ENCODE data around the gene FNDC3B. TPM values are rescaled to one million over a fixed set of nuclear protein-coding genes. Genes with fewer than 3 reads are reported as not detected.

Gene FNDC3B
- total and polyA plus RNA-seq, 7 donors = 16.2 to 93.9 (median 50.3) TPM

DNA sequence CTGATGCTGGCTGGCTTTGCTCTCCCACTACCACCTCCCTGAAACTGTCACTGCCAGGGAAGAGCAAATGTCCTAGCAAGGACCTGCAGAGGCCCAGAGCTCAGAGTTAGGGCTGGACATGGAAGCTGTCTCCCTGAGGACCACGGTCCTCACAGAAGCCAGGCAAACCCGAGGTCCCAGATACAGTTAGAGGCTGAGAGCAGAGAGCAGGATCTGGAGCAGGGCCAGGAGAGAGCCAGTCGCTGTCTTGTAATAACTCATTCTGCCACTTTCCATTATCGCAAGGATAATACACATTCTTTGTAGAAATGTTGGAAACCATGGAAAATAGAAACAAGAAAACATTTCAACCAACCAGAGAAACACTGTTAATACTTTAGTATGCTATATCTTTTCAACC, 398.8 kb downstream of the FNDC3B start:
- Histone ChIP-seq H3K36me3 (no peaks in the 10 kb centered on the region), H3K9me3 (no peaks in the 10 kb centered on the region), H3K27ac (no peak overlapping the region), H3K27me3 (no peaks in the 10 kb centered on the region), H3K4me1 (no peaks in the 10 kb centered on the region), H3K4me3 (no peak overlapping the region)
- TF ChIP-seq POLR2A (IDR thresholded peaks at IDR 0.05) = no peak
- TF ChIP-seq, protein P1, sequence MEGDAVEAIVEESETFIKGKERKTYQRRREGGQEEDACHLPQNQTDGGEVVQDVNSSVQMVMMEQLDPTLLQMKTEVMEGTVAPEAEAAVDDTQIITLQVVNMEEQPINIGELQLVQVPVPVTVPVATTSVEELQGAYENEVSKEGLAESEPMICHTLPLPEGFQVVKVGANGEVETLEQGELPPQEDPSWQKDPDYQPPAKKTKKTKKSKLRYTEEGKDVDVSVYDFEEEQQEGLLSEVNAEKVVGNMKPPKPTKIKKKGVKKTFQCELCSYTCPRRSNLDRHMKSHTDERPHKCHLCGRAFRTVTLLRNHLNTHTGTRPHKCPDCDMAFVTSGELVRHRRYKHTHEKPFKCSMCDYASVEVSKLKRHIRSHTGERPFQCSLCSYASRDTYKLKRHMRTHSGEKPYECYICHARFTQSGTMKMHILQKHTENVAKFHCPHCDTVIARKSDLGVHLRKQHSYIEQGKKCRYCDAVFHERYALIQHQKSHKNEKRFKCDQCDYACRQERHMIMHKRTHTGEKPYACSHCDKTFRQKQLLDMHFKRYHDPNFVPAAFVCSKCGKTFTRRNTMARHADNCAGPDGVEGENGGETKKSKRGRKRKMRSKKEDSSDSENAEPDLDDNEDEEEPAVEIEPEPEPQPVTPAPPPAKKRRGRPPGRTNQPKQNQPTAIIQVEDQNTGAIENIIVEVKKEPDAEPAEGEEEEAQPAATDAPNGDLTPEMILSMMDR (IDR thresholded peaks at IDR 0.05) = no peak
- 23 to 58% methylated on average over 4 of the region's 4 CpGs for WGBS, 2 donors
- intact Hi-C loops (cut with DNase I) = no loop called here
- DNase-seq = no peak

DNA sequence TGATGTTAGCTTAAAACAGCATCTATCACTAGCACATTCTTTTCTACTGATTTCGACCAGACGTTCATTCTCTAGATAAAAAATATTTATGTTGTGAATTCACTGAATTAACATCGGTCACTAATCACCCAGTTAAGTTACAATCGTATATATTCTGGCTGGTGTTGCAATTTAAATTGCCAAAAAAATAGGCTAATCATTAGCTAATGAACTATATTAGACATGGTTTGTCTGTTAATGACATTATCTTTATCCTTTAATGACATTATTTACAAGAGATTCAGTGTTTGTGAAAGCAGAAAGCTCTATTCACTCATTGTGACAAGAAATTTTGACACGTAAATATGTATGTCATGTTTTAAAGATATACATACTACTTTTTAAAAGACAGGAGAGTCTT, 402.2 kb downstream of the FNDC3B start:
- 83% methylated on average over 5 of the region's 5 CpGs for WGBS, 2 donors
- intact Hi-C loops (cut with DNase I) = no loop called here
- TF ChIP-seq EP300 (IDR thresholded peaks at IDR 0.05) (no peak), POLR2AphosphoS5 (IDR thresholded peaks at IDR 0.05) (no peak)
- TF ChIP-seq, protein P1 (IDR thresholded peaks at IDR 0.05) = no peak
- DNase-seq = no peak
- H3K27ac ChIP-seq = no peak overlapping the region
- H3K9me3 ChIP-seq = no peaks in the 10 kb centered on the region
- H3K36me3 ChIP-seq = no peaks in the 10 kb centered on the region
- no peaks in the 10 kb centered on the region for H3K4me1 ChIP-seq
- no peak overlapping the region for H3K4me3 ChIP-seq
- H3K27me3 ChIP-seq = peaks cover 0 to 11% (median 2%) of the 10 kb centered on the region in 3 donors

DNA sequence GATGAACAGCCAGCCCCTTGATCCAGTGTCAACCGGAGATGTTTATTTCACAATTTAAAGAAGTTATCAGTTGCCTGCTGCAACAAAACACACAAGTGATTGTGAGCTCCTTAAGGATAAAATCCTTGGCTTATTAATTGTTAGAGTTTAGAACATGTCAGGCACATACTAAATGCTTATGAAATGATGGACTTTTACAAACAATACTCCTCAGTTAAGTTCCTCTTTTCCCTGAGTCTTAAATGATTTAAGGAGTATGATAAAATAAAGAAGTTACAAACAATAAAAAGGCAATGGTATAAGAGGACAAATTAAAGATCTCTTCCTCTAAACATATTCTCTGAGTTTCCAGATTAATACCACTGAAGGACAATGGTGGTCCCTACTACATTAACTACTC, 403.2 kb downstream of the FNDC3B start:
- H3K27ac ChIP-seq = no peak overlapping the region
- no peak overlapping the region for H3K4me3 ChIP-seq
- DNase-seq = no peak
- intact Hi-C loops (cut with DNase I) = no loop called here
- H3K27me3 ChIP-seq = peaks cover 2 to 21% (median 6%) of the 10 kb centered on the region in 3 donors
- no peaks in the 10 kb centered on the region for H3K36me3 ChIP-seq
- WGBS, 2 donors = 89 to 91% methylated on average over 1 of the region's 1 CpG
- TF ChIP-seq EP300 (IDR thresholded peaks at IDR 0.05) = no peak
- H3K4me1 ChIP-seq = peaks cover 0 to 2% (median 0%) of the 10 kb centered on the region in 4 donors
- no peaks in the 10 kb centered on the region for H3K9me3 ChIP-seq

DNA sequence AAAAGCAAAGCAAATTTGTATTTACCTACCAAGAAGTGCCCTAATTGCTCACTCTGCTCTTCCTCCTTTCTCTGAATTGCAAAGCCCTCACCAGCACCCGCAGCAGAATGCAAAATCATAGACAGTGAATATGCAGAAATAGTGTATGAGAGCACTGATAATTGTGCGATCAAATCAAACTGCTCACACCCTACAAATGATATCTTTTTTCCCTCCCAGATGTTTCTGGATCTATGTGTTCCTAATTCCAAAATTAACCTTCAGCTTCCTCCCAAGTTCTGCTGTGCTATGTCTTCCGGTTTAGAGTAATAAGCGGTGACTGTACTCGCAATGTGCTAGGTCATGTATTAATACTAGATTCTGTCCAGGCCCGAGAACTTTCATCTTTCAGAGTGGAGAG, 405.4 kb downstream of the FNDC3B start:
- H3K36me3 ChIP-seq = no peaks in the 10 kb centered on the region
- DNase-seq = no peak
- H3K27ac ChIP-seq = no peak overlapping the region
- TF ChIP-seq EP300 (IDR thresholded peaks at IDR 0.05) (no peak), POLR2AphosphoS5 (IDR thresholded peaks at IDR 0.05) (no peak), POLR2A (IDR thresholded peaks at IDR 0.05) (no peak)
- TF ChIP-seq, protein P1 (IDR thresholded peaks at IDR 0.05) = no peak
- H3K4me1 ChIP-seq = peaks cover 0 to 22% (median 5%) of the 10 kb centered on the region in 4 donors
- 77 to 91% methylated on average over 6 of the region's 6 CpGs for WGBS, 2 donors
- intact Hi-C loops (cut with DNase I) = no loop called here
- no peak overlapping the region for H3K4me3 ChIP-seq
- H3K9me3 ChIP-seq = no peaks in the 10 kb centered on the region
- peaks cover 22 to 44% (median 25%) of the 10 kb centered on the region in 3 donors for H3K27me3 ChIP-seq

DNA sequence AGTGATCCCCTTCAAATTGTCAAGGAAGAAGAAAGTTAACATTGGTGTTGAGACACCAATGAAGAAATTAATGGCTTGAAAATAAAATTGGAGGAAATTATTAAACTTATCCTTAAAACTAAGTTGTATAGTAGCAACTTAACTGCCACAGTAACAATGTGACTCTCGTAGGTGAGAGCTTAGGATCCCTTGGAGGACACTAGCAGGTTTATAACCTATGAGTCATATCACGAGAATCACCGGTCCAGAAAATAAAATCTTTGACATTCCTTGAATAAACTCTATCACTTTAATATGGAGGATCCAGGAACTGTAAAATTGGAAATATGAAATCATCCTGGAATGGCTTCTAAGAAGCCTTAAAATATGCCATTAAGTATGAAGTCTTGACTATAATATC, 406.8 kb downstream of the FNDC3B start:
- Histone ChIP-seq H3K9me3 (no peaks in the 10 kb centered on the region), H3K36me3 (no peaks in the 10 kb centered on the region), H3K27me3 (peaks cover 24 to 57% (median 32%) of the 10 kb centered on the region in 3 donors), H3K4me3 (no peak overlapping the region), H3K4me1 (peaks cover 0 to 22% (median 5%) of the 10 kb centered on the region in 4 donors), H3K27ac (no peak overlapping the region)
- 22 to 72% methylated on average over 3 of the region's 3 CpGs for WGBS, 2 donors
- TF ChIP-seq, protein P1 (IDR thresholded peaks at IDR 0.05) = no peak
- TF ChIP-seq POLR2AphosphoS5 (IDR thresholded peaks at IDR 0.05) (no peak), EP300 (IDR thresholded peaks at IDR 0.05) (no peak), POLR2A (IDR thresholded peaks at IDR 0.05) (no peak)
- intact Hi-C loops (cut with DNase I) = no loop called here
- no peak for DNase-seq
